Measurements from ENCODE around the gene TP73. TPM values are rescaled to one million over a fixed set of nuclear protein-coding genes. Genes with fewer than 3 reads are reported as not detected.

Gene TP73
- total RNA-seq, 1 donor, result not detected

DNA sequence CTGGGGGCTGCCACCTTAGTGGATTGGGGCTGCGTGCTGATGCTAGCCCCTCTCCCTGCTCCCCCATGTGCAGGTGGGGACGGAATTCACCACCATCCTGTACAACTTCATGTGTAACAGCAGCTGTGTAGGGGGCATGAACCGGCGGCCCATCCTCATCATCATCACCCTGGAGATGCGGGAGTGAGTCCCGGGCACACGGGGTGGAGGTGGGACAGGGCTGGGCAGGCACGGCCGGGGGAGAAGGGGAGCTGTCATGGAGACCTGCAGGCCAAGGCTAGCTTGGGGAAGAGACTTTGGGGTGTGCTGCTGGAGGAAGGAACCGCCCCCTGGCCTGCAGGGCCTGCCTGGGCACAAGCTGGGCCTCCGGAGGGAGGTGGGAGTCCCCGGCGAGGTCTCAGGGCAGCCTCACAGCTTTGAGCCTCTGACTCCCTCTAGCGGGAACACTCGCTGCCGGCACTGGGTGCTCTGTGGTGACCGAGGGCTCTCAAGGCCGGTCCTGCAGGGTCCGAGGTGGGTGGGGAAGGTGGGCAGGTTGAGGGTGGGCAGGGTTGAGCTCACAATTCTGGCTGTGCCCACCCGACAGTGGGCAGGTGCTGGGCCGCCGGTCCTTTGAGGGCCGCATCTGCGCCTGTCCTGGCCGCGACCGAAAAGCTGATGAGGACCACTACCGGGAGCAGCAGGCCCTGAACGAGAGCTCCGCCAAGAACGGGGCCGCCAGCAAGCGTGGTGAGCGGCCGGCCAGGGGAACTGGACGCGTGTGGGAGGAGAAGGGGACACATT, 74.9 kb downstream of the TP73 start:
- H3K4me3 ChIP-seq (ENCODE audit: low read depth, low read length), result no peak overlapping the region
- TF ChIP-seq, protein P1, sequence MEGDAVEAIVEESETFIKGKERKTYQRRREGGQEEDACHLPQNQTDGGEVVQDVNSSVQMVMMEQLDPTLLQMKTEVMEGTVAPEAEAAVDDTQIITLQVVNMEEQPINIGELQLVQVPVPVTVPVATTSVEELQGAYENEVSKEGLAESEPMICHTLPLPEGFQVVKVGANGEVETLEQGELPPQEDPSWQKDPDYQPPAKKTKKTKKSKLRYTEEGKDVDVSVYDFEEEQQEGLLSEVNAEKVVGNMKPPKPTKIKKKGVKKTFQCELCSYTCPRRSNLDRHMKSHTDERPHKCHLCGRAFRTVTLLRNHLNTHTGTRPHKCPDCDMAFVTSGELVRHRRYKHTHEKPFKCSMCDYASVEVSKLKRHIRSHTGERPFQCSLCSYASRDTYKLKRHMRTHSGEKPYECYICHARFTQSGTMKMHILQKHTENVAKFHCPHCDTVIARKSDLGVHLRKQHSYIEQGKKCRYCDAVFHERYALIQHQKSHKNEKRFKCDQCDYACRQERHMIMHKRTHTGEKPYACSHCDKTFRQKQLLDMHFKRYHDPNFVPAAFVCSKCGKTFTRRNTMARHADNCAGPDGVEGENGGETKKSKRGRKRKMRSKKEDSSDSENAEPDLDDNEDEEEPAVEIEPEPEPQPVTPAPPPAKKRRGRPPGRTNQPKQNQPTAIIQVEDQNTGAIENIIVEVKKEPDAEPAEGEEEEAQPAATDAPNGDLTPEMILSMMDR (IDR thresholded peaks at IDR 0.05; ENCODE audit: insufficient read depth, low read depth, low read length), result peak; percentile 53
- DNase-seq (ENCODE audit: low read depth), result no peak

DNA sequence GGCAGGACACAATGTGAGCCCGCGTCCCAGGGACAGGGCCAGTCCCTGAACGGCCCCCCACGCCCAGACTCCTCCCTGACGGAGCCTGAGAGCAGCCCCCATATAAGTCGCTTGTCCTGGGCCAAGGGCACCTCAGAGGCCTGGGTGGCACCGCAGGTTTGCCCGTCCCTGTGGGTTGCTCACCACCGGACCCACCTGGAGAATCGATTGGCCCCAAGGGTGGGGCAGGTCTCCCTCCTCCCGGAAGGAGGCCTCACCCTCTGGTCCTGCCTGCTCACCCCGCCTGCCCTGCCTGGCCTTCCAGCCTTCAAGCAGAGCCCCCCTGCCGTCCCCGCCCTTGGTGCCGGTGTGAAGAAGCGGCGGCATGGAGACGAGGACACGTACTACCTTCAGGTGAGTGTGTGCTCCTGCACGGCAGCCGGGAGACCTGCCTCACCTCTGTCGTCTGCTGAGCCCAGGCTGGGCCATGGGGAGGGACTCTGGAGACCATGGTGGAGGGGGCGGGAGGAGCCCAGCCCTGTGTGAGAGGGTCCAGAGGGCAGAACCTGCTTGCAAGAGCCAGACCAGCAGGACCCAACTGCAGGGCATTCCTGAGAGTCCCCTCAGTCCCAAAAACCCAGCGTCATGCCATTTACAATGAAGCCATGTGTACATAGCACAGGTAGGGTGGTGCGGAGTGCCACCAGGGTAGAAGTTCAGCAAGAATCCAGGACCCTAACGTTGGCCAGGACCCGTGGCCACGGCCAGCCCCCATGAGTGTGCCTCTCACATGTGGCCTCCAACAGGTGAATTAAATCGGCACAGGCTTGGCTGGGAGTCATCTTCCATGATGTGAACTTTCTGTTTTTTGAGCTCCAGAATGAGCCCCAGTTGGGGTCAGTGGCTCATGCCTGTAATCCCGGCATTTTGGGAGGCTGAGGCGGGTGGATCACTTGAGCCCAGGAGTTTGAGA, 75.8 kb downstream of the TP73 start:
- no peak for DNase-seq (ENCODE audit: low read depth)
- TF ChIP-seq, protein P1 (IDR thresholded peaks at IDR 0.05; ENCODE audit: insufficient read depth, low read depth, low read length), result no peak
- H3K4me3 ChIP-seq (ENCODE audit: low read depth, low read length), result no peak overlapping the region

DNA sequence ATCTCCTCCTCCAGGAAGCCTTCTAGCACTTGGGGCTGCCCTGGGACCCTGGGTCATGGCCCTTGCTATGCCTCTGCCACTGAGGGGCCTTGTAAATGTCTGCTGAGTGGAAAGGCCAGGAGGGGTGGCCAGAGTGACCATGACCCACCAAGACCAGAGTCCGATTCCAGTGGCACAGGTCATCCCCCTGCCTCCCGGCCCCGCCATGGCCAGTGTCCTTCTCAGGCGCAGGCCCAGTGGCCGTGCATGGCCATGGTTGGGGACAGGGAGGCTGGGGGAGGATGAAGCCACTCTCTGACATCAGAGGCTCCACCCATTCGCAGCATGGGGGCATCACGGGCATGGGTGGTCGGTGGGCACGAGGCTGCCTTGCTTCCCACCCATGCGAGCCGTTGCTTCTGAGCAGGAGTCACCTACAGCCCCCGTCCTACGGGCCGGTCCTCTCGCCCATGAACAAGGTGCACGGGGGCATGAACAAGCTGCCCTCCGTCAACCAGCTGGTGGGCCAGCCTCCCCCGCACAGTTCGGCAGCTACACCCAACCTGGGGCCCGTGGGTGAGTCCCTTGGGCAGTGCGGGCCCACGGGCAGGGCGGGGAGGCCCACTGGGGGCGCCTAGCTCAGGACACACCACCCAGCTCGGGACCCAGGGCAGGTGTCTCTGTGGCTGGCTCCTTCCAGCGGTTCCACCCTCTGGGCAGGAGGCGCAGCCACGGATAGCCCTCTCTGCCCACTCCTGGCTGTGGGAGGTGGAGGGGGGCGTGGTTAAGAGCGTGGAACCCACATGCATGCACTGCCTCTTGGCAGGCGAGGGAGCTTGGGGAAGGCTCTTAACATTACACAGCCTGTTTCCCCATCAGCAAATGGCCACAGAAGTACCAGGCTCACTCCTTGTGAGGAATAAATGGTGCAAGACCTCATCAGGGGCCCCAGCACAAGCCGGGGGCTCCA, 77.6 kb downstream of the TP73 start:
- H3K4me3 ChIP-seq (ENCODE audit: low read depth, low read length), result no peak overlapping the region
- TF ChIP-seq, protein P1 (IDR thresholded peaks at IDR 0.05; ENCODE audit: insufficient read depth, low read depth, low read length), result no peak
- DNase-seq (ENCODE audit: low read depth), result no peak

DNA sequence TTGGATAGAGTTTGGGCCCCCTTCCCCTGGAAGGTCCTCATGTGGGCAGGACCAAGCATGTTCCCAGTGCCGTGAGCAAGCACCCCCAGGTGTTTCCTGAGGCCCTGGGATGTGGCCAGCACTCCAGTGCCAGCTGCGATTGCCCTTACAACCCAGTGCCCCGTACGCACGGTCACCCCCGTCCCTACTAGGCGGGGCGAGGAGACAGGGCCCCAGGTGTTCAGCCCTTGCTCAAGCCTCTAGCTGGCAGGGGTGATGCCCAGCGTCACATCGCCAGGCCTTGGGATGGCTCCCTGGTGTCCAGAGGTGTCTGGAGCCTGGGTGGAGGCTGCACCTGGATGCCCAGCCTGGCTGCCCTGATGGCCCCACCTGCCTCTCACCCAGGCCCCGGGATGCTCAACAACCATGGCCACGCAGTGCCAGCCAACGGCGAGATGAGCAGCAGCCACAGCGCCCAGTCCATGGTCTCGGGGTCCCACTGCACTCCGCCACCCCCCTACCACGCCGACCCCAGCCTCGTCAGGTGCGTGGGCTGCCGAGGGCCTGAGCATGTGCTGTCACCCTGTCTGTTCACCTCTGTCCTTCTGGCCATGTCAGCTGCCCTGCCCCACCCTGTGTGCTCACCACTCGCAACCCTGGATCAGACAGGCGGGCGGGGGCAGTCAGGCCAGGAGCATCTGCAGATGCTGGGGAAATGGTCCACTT, 78.4 kb downstream of the TP73 start:
- TF ChIP-seq, protein P1 (IDR thresholded peaks at IDR 0.05; ENCODE audit: insufficient read depth, low read depth, low read length), result no peak

DNA sequence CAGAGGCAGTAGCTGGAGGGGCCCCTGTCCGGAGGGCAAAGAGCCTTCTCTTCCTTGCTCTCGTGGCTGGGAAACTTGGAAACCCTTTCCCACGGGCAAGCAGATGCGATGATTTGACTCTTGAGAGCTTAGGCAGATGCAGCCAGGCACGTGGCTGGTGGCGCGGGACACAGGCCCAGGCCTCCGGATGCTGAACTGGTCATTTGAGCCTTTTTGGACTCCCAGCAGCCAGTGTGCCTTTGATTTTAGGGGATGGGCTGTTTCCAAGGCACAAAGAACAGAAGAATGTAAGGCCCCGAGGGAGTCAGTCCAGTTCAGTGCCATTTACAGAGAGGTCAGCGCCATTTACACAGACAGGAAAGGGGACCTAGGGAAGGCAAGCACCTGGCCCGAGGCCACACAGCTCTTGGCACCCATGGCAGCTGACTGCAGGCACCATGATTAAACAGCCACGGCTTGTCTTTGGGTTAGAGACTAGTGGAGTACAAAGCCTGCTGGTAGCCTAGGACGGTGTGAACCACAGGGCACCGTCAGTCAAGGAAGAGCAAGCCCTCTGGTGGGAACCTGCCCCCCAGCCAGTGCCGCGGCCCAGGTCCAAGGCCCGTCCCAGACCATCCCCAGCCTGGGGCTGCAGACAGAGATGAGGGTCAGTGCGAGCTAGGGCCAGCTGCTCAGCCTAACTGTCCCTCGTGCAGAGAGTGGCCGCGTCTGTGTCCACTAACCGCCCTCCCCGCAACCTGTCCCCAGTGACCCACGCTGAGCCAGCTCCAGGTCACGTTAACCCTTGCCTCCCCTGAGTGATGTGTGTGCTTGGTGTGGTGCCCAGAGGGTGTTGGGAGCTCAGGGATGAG, 79.5 kb downstream of the TP73 start:
- no peak for DNase-seq (ENCODE audit: low read depth)
- TF ChIP-seq, protein P1 (IDR thresholded peaks at IDR 0.05; ENCODE audit: insufficient read depth, low read depth, low read length), result no peak
- H3K4me3 ChIP-seq (ENCODE audit: low read depth, low read length), result no peak overlapping the region

More for the DNA sequence above, 78.4 kb downstream of the TP73 start:
- DNase-seq (ENCODE audit: low read depth), result no peak
- H3K4me3 ChIP-seq (ENCODE audit: low read depth, low read length), result no peak overlapping the region
